GM13976 (cell line): ENCODE results near the gene HLA-C.
A peak's percentile ranks its signal among the peaks of the same experiment; 100 is the strongest.

Source experiments
- DNase-seq: peaks from one replicate; pipeline ENCODE4 v3.0.0; 2012; ENCODE audit warnings: low spot score
- CTCF ChIP-seq: IDR thresholded peaks from 2 replicates; pipeline ENCODE4 v1.5.1; 2012; ENCODE audit warnings: borderline replicate concordance, mild to moderate bottlenecking; ENCODE audit not compliant: insufficient read depth; ENCODE audit errors: extremely low read depth, missing control alignments, control extremely low read depth
- in situ Hi-C: fragments of 300-500 bp; cut with MboI; formaldehyde crosslinking; loops from one replicate; pipeline ENCODE4 v1.12.0; 2022; ENCODE audit warnings: low sequenced_read_pairs, mixed read lengths, inconsistent platforms; ENCODE audit not compliant: unreplicated experiment

HLA-C gene

GRCh38 chr6:31272436-31272835 is 544 bp upstream of the HLA-C start:
- DNase-seq: no peak
- no peak for TF ChIP-seq CTCF
- in situ Hi-C loops: no loop called here

- in situ Hi-C loops: no loop called here
- TF ChIP-seq CTCF: no peak
- peak; percentile 39 for DNase-seq
These were observed 878 bp downstream of the HLA-C start for GRCh38 chr6:31270788-31271640.

GRCh38 chr6:31268836-31269235 is 3.1 kb downstream of the HLA-C start:
- TF ChIP-seq CTCF: no peak
- in situ Hi-C loops: loop anchor here (5.0 kb wide), 1 partner anchor 83 kb away; no protein-coding TSS in a partner anchor
- DNase-seq: no peak

- no peak for DNase-seq
- in situ Hi-C loops: loop anchor here (5.0 kb wide), 1 partner anchor 84 kb away; no protein-coding TSS in a partner anchor
- no peak for TF ChIP-seq CTCF
These were observed 3.5 kb downstream of the HLA-C start for GRCh38 chr6:31268369-31268765.

- in situ Hi-C loops: loop anchor here (5.0 kb wide), 1 partner anchor 84 kb away; no protein-coding TSS in a partner anchor
- no peak for DNase-seq
- no peak for TF ChIP-seq CTCF
These were observed 4.1 kb downstream of the HLA-C start for GRCh38 chr6:31267651-31268368.

GRCh38 chr6:31266567-31267360 is 5.1 kb downstream of the HLA-C start:
- in situ Hi-C loops: loop anchor here (5.0 kb wide), 1 partner anchor 86 kb away; no protein-coding TSS in a partner anchor
- TF ChIP-seq CTCF: no peak
- no peak for DNase-seq
